Astrocyte (in vitro differentiated cells and primary cell): ENCODE data around the gene DCAKD.

Source experiments
- CTCF ChIP-seq: IDR thresholded peaks from 2 replicates; pipeline ENCODE4 v1.5.1; 2011; ENCODE audit warnings: low read depth, mild to moderate bottlenecking, inconsistent platforms, low read length, moderate library complexity; ENCODE audit not compliant: insufficient read depth
- EZH2 ChIP-seq: IDR thresholded peaks from 2 replicates; pipeline ENCODE4 v1.6.1; 2012; ENCODE audit warnings: mild to moderate bottlenecking, low read length, inconsistent platforms; ENCODE audit not compliant: insufficient read depth

GRCh38 chr17:45016237-45016636 lies 35.2 kb downstream of the DCAKD start:
- no peak for TF ChIP-seq CTCF
- TF ChIP-seq EZH2, result no peak
